ENCODE data around the gene GLI1.

Gene GLI1

GRCh38 chr12:57444744-57445143 lies 14.8 kb upstream of the GLI1 start:
- Histone ChIP-seq H3K27ac (ENCODE audit: low read depth, low read length, poor library complexity, severe bottlenecking) (no peak overlapping the region), H2AFZ (ENCODE audit: low read length) (no peak overlapping the region), H3K36me3 (ENCODE audit: insufficient read depth, low read length) (no peaks in the 10 kb centered on the region; the same call in 1 of the 2 replicates), H3K27me3 (ENCODE audit: insufficient read depth, low read length) (no peaks in the 10 kb centered on the region; the same call in 1 of the 2 replicates), H3K9me2 (ENCODE audit: low read depth, low read length) (no peaks in the 10 kb centered on the region), H4K20me1 (ENCODE audit: insufficient read depth, low read length) (no peaks in the 10 kb centered on the region), H3F3A (ENCODE audit: insufficient read depth, low read length) (no peaks in the 10 kb centered on the region), H3K9me3 (ENCODE audit: low read length) (0 out of 2 replicates have a peak, but pooled peaks cover 2% of the 10 kb centered on the region), H3K4me3 (ENCODE audit: low read depth, low read length, poor library complexity, severe bottlenecking) (no peak overlapping the region), H3K4me2 (ENCODE audit: low read length) (no peak overlapping the region), H3K4me1 (ENCODE audit: insufficient read depth, low read length, severe bottlenecking) (no peaks in the 10 kb centered on the region), H3K79me2 (ENCODE audit: insufficient read depth, low read length) (no peaks in the 10 kb centered on the region), H3K9ac (ENCODE audit: low read length) (no peak overlapping the region)
- TF ChIP-seq EZH2 (IDR thresholded peaks at IDR 0.05; ENCODE audit: borderline replicate concordance, low read length) (no peak), CTCF (IDR thresholded peaks at IDR 0.05; ENCODE audit: low read length) (no peak)

- Histone ChIP-seq H3F3A (ENCODE audit: insufficient read depth, low read length) (no peaks in the 10 kb centered on the region), H3K79me2 (ENCODE audit: insufficient read depth, low read length) (no peaks in the 10 kb centered on the region), H3K27ac (ENCODE audit: low read depth, low read length, poor library complexity, severe bottlenecking) (no peak overlapping the region), H4K20me1 (ENCODE audit: insufficient read depth, low read length) (no peaks in the 10 kb centered on the region), H3K27me3 (ENCODE audit: insufficient read depth, low read length) (no peaks in the 10 kb centered on the region), H2AFZ (ENCODE audit: low read length) (no peak overlapping the region), H3K4me1 (ENCODE audit: insufficient read depth, low read length, severe bottlenecking) (no peaks in the 10 kb centered on the region), H3K9me2 (ENCODE audit: low read depth, low read length) (no peaks in the 10 kb centered on the region), H3K9me3 (ENCODE audit: low read length) (0 out of 2 replicates have a peak, but pooled peaks cover 2% of the 10 kb centered on the region), H3K4me3 (ENCODE audit: low read depth, low read length, poor library complexity, severe bottlenecking) (no peak overlapping the region), H3K36me3 (ENCODE audit: insufficient read depth, low read length) (no peaks in the 10 kb centered on the region), H3K4me2 (ENCODE audit: low read length) (no peak overlapping the region), H3K9ac (ENCODE audit: low read length) (no peak overlapping the region)
- TF ChIP-seq EZH2 (IDR thresholded peaks at IDR 0.05; ENCODE audit: borderline replicate concordance, low read length) = no peak
- no peak for TF ChIP-seq CTCF (IDR thresholded peaks at IDR 0.05; ENCODE audit: low read length)
Observed at GRCh38 chr12:57446292-57446960, 13.2 kb upstream of the GLI1 start.

- H3K4me3 ChIP-seq (ENCODE audit: low read depth, low read length, poor library complexity, severe bottlenecking) = no peak overlapping the region
- H3K36me3 ChIP-seq (ENCODE audit: insufficient read depth, low read length) = no peaks in the 10 kb centered on the region
- H3K4me2 ChIP-seq (ENCODE audit: low read length) = no peak overlapping the region
- no peak for TF ChIP-seq CTCF (IDR thresholded peaks at IDR 0.05; ENCODE audit: low read length)
- no peak for TF ChIP-seq EZH2 (IDR thresholded peaks at IDR 0.05; ENCODE audit: borderline replicate concordance, low read length)
- H3K79me2 ChIP-seq (ENCODE audit: insufficient read depth, low read length) = no peaks in the 10 kb centered on the region
- no peak overlapping the region for H3K9ac ChIP-seq (ENCODE audit: low read length)
- H3K27ac ChIP-seq (ENCODE audit: low read depth, low read length, poor library complexity, severe bottlenecking) = no peak overlapping the region
- H4K20me1 ChIP-seq (ENCODE audit: insufficient read depth, low read length) = no peaks in the 10 kb centered on the region
- H3K4me1 ChIP-seq (ENCODE audit: insufficient read depth, low read length, severe bottlenecking) = no peaks in the 10 kb centered on the region
- no peaks in the 10 kb centered on the region for H3F3A ChIP-seq (ENCODE audit: insufficient read depth, low read length)
- no peaks in the 10 kb centered on the region for H3K27me3 ChIP-seq (ENCODE audit: insufficient read depth, low read length)
- no peaks in the 10 kb centered on the region for H3K9me2 ChIP-seq (ENCODE audit: low read depth, low read length)
- no peaks in the 10 kb centered on the region for H3K9me3 ChIP-seq (ENCODE audit: low read length)
- no peak overlapping the region for H2AFZ ChIP-seq (ENCODE audit: low read length)
Observed at GRCh38 chr12:57448669-57449068, 10.9 kb upstream of the GLI1 start.
